Karpas-422 (cell line): Measurements from ENCODE around the gene CHID1. TPM values are rescaled to one million over a fixed set of nuclear protein-coding genes. Genes with fewer than 3 reads are reported as not detected.

Experiments
- DNase-seq: peaks from one replicate; pipeline ENCODE4 v3.0.0-alpha.2; 2015
- H2AFZ ChIP-seq: fragments of 200-600 bp; sonication (generic); 2 replicates; pipeline ENCODE4 v1.6.1; 2014; ENCODE audit warnings: antibody characterized with exemption, low read length, mixed read lengths
- H3K27ac ChIP-seq: fragments of 200-600 bp; sonication (generic); 2 replicates; pipeline ENCODE4 v1.5.1; 2014; ENCODE audit warnings: mild to moderate bottlenecking, low read length, moderate library complexity
- H3K27me3 ChIP-seq: fragments of 200-600 bp; sonication (generic); 2 replicates; pipeline ENCODE4 v1.6.1; 2014; ENCODE audit warnings: low read length, mixed read lengths
- H3K36me3 ChIP-seq: fragments of 200-600 bp; sonication (generic); 2 replicates; pipeline ENCODE4 v1.6.1; 2014; ENCODE audit warnings: low read length, mixed read lengths; ENCODE audit not compliant: insufficient read depth
- H3K4me1 ChIP-seq: fragments of 200-600 bp; sonication (generic); 2 replicates; pipeline ENCODE4 v1.6.1; 2014; ENCODE audit warnings: mild to moderate bottlenecking, low read length, mixed read lengths
- H3K4me2 ChIP-seq: fragments of 200-600 bp; sonication (generic); 2 replicates; pipeline ENCODE4 v1.6.1; 2014; ENCODE audit warnings: low read length, low read depth, mild to moderate bottlenecking; ENCODE audit not compliant: poor library complexity, severe bottlenecking
- H3K4me3 ChIP-seq: fragments of 200-600 bp; sonication (generic); 2 replicates; pipeline ENCODE4 v1.5.1; 2014; ENCODE audit warnings: mild to moderate bottlenecking, antibody characterized with exemption, low read length, mixed read lengths
- H3K79me2 ChIP-seq: fragments of 200-600 bp; sonication (generic); 2 replicates; pipeline ENCODE4 v1.6.1; 2014; ENCODE audit warnings: mild to moderate bottlenecking, low read length, mixed read lengths
- H3K9ac ChIP-seq: fragments of 200-600 bp; sonication (generic); 2 replicates; pipeline ENCODE4 v1.6.0; 2014; ENCODE audit warnings: low read length
- H3K9me2 ChIP-seq: fragments of 200-600 bp; sonication (generic), shearing (Covaris generic); replicated peaks from 2 replicates; pipeline ENCODE4 v1.6.0; 2014; ENCODE audit warnings: mild to moderate bottlenecking, low read length, moderate library complexity; ENCODE audit not compliant: insufficient read depth
- H3K9me3 ChIP-seq: fragments of 300-700, 200-600 bp; sonication (generic); 2 replicates; pipeline ENCODE4 v1.6.1; 2014; ENCODE audit warnings: low read length, mixed read lengths
- H4K20me1 ChIP-seq: fragments of 200-600 bp; sonication (generic); 2 replicates; pipeline ENCODE4 v1.6.1; 2014; ENCODE audit warnings: mild to moderate bottlenecking, antibody characterized with exemption, low read length, low read depth; ENCODE audit not compliant: insufficient read depth
- total RNA-seq: library from RNA; depleted of rRNA; stranded (reverse); fragments of >200 nt; shearing (Covaris generic); gene quantifications from 2 replicates; pipeline ENCODE4 v1.2.3, GENCODE V29; 2014; ENCODE audit warnings: low replicate concordance

The CHID1 gene
- total RNA-seq, 1 experiment from 2014 or later: 32.8 TPM

DNA sequence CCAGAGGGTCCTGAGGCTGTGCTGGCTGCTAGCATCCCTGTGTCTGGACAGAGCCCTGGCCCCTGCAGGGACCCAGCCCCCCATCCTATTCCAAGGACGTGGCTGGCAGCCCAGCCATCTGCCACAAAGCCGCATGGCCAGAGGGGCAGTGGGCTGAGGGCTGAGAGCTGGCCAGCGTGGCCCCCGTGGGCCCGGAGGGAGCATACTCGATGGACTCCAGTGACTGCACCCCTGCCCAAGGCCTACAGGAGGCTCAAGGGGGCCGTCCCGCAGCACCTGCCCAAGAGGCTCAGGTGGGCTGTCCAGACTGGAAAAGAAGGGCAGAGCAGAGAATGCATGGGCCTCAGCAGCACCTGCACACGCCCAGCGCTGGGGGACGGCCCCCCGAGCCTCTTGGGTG, 54.8 kb downstream of the CHID1 start:
- no peak overlapping the region for H2AFZ ChIP-seq
- H3K4me1 ChIP-seq: peaks cover 10% of the 10 kb centered on the region
- no peak overlapping the region for H3K27ac ChIP-seq
- H3K79me2 ChIP-seq: no peaks in the 10 kb centered on the region
- no peaks in the 10 kb centered on the region for H3K9me2 ChIP-seq
- H3K9me3 ChIP-seq: no peaks in the 10 kb centered on the region
- no peak overlapping the region for H3K4me3 ChIP-seq
- H3K4me2 ChIP-seq: no peak overlapping the region
- no peaks in the 10 kb centered on the region for H3K36me3 ChIP-seq
- DNase-seq: no peak
- no peaks in the 10 kb centered on the region for H4K20me1 ChIP-seq
- H3K27me3 ChIP-seq: no peaks in the 10 kb centered on the region
- H3K9ac ChIP-seq: no peak overlapping the region

DNA sequence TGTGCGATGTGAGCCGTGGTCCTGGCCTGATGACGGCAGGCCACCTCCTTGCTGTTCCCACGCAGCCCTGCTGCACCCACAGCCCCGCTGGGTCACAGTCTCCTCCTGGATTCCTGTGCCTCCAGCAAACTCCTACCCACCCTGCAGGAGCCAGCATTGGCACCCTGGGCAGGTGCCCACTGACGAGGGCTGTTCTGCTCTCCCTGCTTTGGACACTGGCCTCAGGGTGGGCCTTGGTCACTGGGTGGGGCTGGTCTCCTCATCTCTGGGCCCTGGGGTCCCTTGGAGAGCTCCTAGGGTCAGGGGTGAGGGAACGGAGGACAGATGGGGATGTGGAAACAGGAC, 55.3 kb downstream of the CHID1 start:
- no peak for DNase-seq
- Histone ChIP-seq H3K4me2 (no peak overlapping the region), H3K79me2 (no peaks in the 10 kb centered on the region), H3K27ac (no peak overlapping the region), H3K36me3 (no peaks in the 10 kb centered on the region), H4K20me1 (no peaks in the 10 kb centered on the region), H3K4me1 (peaks cover 10% of the 10 kb centered on the region), H3K27me3 (no peaks in the 10 kb centered on the region), H3K4me3 (no peak overlapping the region), H3K9me3 (no peaks in the 10 kb centered on the region), H2AFZ (no peak overlapping the region), H3K9ac (no peak overlapping the region), H3K9me2 (no peaks in the 10 kb centered on the region)

DNA sequence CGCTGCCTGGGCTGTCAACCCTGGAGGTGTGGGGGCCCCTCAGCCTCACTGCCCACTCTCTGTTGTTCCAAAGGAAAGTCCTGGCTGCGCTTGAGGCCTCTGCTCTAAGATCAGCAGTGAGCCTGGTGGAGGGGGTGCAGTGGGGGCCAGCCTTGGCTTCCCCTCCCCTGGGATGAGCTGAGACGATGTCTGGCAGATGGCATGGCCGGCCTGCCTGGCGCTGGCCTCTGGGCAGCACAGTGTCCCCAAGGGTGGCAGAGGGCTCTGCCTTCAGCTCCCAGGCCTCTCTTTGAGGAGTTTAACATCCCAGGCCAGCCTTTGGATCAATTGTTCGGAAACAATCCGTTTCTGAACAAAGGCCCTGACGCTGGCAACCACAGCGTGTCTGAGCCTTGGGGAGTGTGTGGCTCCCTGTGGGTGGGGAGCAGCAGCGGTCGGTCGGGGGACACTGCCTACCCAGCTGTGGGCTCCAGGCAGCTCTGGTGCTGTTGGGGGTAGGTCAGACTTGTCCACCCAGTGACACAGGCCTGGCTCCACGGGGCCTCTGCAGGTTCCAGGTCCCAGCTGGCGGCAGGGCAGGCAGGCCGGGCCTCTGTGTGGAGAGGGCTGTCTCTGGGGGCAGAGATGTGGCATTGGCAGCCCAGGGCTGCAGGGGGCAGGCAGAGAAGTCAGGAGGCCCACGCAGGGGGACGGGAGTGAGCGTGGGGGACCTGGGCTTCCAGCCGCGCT, 55.8 kb downstream of the CHID1 start:
- H3K79me2 ChIP-seq: no peaks in the 10 kb centered on the region
- H3K4me1 ChIP-seq: peaks cover 10% of the 10 kb centered on the region
- no peak overlapping the region for H3K4me3 ChIP-seq
- no peaks in the 10 kb centered on the region for H3K27me3 ChIP-seq
- no peak for DNase-seq
- H3K27ac ChIP-seq: no peak overlapping the region
- no peak overlapping the region for H3K4me2 ChIP-seq
- no peaks in the 10 kb centered on the region for H3K9me2 ChIP-seq
- no peak overlapping the region for H3K9ac ChIP-seq
- no peaks in the 10 kb centered on the region for H3K9me3 ChIP-seq
- no peaks in the 10 kb centered on the region for H4K20me1 ChIP-seq
- no peaks in the 10 kb centered on the region for H3K36me3 ChIP-seq
- H2AFZ ChIP-seq: no peak overlapping the region

DNA sequence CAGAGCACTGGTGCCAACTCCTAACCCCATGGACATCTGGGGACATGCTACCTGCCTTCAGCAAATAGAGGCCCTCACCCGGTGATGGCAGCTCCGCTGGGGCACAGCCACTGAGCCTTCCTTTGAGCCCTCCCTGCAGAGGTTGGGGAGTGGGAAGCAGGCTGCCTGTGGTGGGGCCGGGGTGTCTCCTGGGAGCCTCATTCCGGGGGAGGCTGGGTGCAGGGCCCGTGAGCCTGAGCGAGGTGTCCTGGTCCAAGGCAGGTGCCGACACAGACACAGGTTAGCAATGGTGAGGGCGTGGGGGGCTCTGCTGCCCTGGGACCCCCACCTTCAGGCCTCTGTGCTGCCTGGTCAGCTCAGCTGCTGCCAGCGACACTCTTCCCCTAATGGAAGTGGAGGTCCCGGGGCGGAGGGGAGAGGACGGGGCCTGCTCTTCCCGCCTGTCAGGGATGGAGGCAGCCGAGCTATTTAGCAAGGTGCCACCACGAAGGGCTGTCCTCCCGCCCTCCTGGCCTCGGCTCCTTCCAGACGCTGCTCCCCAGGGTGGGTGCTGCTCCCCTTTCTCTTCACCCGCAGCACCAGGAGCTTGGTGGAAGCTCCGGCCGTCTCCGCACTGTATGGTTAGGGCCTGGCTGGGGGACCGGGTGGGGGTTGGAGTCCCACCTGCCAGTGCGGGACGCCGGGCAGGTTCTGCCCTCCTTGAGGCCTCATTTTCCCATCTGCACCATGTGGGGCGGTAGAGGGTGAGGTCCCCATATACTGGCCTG, 56.7 kb downstream of the CHID1 start:
- Histone ChIP-seq H3K9ac (no peak overlapping the region), H4K20me1 (no peaks in the 10 kb centered on the region), H3K9me3 (no peaks in the 10 kb centered on the region)

DNA sequence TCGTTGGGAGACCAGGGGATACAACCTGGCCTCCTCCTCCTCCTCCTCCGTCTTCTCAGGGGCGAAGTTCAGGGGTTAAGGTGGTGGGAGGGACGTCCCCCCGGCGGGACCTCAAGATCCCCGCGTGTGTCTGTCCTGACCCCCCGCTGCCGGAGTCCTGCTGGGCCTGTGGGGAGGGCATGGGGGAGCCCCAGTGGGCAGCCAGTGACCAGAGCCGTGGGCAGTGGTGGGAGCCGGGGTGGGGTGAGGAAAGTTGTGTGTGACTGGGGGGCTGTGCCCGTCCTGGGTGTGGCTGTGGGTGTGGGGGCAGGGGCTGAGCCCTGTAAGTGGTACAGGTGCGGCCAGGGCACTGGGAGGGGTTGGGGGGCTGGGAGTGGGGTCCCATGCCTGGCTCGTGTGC, 57.8 kb downstream of the CHID1 start:
- no peak overlapping the region for H3K4me3 ChIP-seq
- H2AFZ ChIP-seq: no peak overlapping the region
- H3K9ac ChIP-seq: no peak overlapping the region
- 0 out of 2 replicates have a peak, but pooled peaks cover 3% of the 10 kb centered on the region for H4K20me1 ChIP-seq
- no peak overlapping the region for H3K4me2 ChIP-seq
- no peaks in the 10 kb centered on the region for H3K36me3 ChIP-seq
- no peak for DNase-seq
- H3K27me3 ChIP-seq: no peaks in the 10 kb centered on the region
- H3K9me2 ChIP-seq: no peaks in the 10 kb centered on the region
- H3K79me2 ChIP-seq: no peaks in the 10 kb centered on the region
- no peak overlapping the region for H3K27ac ChIP-seq
- H3K4me1 ChIP-seq: peaks cover 20% of the 10 kb centered on the region
- H3K9me3 ChIP-seq: no peaks in the 10 kb centered on the region

More for the DNA sequence above, 56.7 kb downstream of the CHID1 start:
- Histone ChIP-seq H3K4me3 (no peak overlapping the region), H3K36me3 (no peaks in the 10 kb centered on the region), H2AFZ (no peak overlapping the region), H3K9me2 (no peaks in the 10 kb centered on the region), H3K27ac (no peak overlapping the region), H3K4me1 (peaks cover 15% of the 10 kb centered on the region), H3K79me2 (no peaks in the 10 kb centered on the region), H3K27me3 (no peaks in the 10 kb centered on the region), H3K4me2 (no peak overlapping the region)
- peak; percentile 68 for DNase-seq

DNA sequence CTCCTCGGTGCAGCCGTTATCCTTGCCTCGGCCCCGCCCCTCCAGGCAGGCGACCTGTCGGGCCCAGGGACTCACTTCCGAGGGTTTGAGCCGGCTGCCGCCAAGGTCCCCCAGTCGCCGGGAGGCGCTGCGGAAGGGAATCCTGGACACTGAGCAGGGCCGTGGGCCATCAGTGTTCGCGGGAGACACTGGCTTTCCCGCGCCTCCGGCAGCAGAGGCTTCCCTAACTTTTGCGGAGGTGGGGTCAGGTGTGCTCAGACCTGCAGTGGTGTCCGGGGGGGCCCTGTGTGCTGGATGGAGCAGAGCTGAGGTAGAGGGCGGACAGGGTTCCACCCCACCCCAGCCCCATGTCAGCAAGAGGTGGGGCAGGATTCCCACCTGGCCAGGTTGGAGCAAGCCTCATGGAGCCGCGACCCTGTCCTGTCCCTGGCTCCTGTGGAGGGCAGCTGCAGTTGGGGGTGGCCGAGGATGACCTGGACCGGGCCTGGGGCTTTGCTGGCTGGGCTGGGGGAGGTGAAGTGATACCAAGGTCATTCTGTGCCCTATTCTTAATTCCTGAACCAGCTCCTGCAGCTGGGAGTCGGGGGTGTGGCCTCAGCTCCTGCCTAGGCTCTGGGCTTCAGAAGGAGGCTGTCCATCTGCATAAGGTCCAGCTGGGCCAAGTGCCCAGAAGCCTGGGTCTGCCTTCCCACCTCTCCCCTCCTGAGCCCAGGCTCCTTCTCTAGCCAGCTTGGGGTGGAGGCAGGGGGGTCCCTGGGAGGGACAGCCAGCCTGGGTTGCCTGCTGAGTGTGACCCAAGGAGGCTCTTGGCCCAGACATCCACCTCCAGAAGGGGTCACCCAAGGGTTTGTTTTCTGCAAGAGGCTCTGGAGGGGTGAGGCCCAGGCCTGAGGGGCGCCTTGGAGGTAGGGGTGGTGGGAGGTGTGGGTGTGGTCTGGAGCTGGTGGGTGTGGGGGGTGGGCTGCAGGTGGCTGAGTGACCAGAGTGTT, 59.5 kb downstream of the CHID1 start:
- peak; percentile 79 for DNase-seq
- no peak overlapping the region for H3K9ac ChIP-seq

DNA sequence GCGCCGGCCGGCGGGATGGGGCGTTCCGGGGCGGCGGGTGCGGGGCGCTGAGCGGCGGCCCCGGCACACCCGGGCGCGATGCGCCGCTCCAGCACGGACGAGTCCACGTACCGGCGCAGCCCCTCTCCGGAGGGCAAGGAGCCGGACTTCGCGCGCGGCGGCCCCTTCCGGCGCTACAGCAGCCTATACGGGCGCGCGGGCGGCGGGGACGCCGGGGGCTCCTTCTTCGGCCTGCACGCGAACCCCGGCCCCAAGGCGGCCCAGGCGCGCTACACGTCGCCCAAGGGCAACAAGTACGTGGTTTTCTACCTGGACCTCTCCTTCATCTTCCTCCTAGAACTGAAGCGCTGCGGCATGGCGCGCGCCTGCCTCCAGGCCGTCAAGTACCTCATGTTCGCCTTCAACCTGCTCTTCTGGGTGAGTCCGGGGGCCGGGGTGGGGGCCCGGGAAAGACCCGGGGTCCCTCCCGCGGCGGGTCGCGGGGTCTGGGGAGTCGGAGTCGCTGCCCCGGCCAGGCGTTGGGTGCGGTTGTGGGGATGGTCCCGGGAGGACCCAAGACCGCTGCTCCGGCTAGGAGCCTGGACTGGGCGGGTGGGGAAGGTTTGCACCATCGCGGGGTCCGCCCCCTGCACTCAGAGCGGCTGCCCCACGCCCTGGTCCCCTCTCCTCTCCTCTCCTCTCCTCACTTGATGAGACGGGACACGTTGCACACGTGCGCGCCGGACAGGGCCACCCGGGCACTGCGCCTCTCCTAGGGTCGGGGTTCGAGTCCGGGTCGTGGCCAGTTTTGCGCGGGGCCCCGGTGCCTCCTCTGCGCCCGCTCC, 60.4 kb downstream of the CHID1 start:
- H3K4me3 ChIP-seq: no peak overlapping the region
- peaks cover 11% of the 10 kb centered on the region for H3K4me1 ChIP-seq
- H3K27me3 ChIP-seq: no peaks in the 10 kb centered on the region
- H3K27ac ChIP-seq: no peak overlapping the region
- no peaks in the 10 kb centered on the region for H3K79me2 ChIP-seq
- no peaks in the 10 kb centered on the region for H3K9me2 ChIP-seq
- H3K36me3 ChIP-seq: no peaks in the 10 kb centered on the region
- no peak overlapping the region for H2AFZ ChIP-seq
- H3K9ac ChIP-seq: no peak overlapping the region
- H3K9me3 ChIP-seq: no peaks in the 10 kb centered on the region
- H3K4me2 ChIP-seq: no peak overlapping the region
- DNase-seq: no peak
- peaks cover 14% of the 10 kb centered on the region; the same call in 1 of the 2 replicates for H4K20me1 ChIP-seq

More for the DNA sequence above, 59.5 kb downstream of the CHID1 start:
- Histone ChIP-seq H3K4me3 (no peak overlapping the region), H3K27ac (no peak overlapping the region), H4K20me1 (peaks cover 9% of the 10 kb centered on the region; the same call in 1 of the 2 replicates), H3K27me3 (no peaks in the 10 kb centered on the region), H2AFZ (no peak overlapping the region), H3K4me1 (peaks cover 11% of the 10 kb centered on the region), H3K9me3 (no peaks in the 10 kb centered on the region), H3K79me2 (no peaks in the 10 kb centered on the region), H3K4me2 (no peak overlapping the region), H3K9me2 (no peaks in the 10 kb centered on the region), H3K36me3 (no peaks in the 10 kb centered on the region)
